Suprapubic skin (tissue), 3 donors: ENCODE data around the gene CATSPERD.

Experiments used
- CTCF ChIP-seq, 2 donors: fragments of 200-600 bp in 1 of 2; fragments of 450-650 bp in 1 of 2; sonication (generic) in 1 of 2; IDR thresholded peaks; one replicate each; pipeline ENCODE4 v1.5.1; 2016 to 2019; ENCODE audit warnings: antibody characterized with exemption in 2 of 2, mild to moderate bottlenecking in 1 of 2, moderate library complexity in 1 of 2
- EP300 ChIP-seq: sonication (generic); formaldehyde crosslinking; IDR thresholded peaks from one replicate; pipeline ENCODE4 v1.6.1; 2017; ENCODE audit warnings: antibody characterized with exemption
- POLR2A ChIP-seq, 2 donors: fragments of 450-650 bp; IDR thresholded peaks; one replicate each; pipeline ENCODE4 v1.6.1; 2017; ENCODE audit warnings: antibody characterized with exemption in 2 of 2, mild to moderate bottlenecking in 2 of 2, moderate library complexity in 2 of 2

GRCh38 chr19:5765220-5765619 lies 44.8 kb downstream of the CATSPERD start:
- TF ChIP-seq POLR2A (IDR thresholded peaks at IDR 0.05), result no peak
- TF ChIP-seq CTCF (IDR thresholded peaks at IDR 0.05), result no peak
- TF ChIP-seq EP300, result no peak
